ENCODE results near the gene ITPK1.

- TF ChIP-seq SIN3A (IDR thresholded peaks at IDR 0.05; ENCODE audit: borderline replicate concordance, insufficient read depth, low read length) (no peak), TAF1 (IDR thresholded peaks at IDR 0.05; ENCODE audit: borderline replicate concordance, insufficient read depth, low read length) (no peak)
Measured at GRCh38 chr14:93002049-93002448, 113.7 kb downstream of the ITPK1 start.

Measured in PFSK-1 (cell line).